MCF 10A (cell line): ENCODE data around the gene LMX1B. TPM values are rescaled to one million over a fixed set of nuclear protein-coding genes. Genes with fewer than 3 reads are reported as not detected.

Source experiments
- BruUV-seq: library from RNA; stranded (reverse); fragments of 400-500 nt; replicated peaks from 2 replicates; lab custom pipeline; 2021; lab: Mats Ljungman, UMichigan
- CTCF ChIA-PET: fragments of 300-600 bp; sonication (Branson Sonifier 250); formaldehyde crosslinking; extraction: SDS; loops from one replicate; lab custom pipeline; 2021; ENCODE audit warnings: antibody characterized with exemption, inconsistent platforms; lab: Yijun Ruan, JAX
- POLR2A ChIA-PET: fragments of 300-600, 350-650 bp; sonication (Branson Sonifier 250); formaldehyde crosslinking; extraction: SDS; loops from one replicate; lab custom pipeline; 2020; ENCODE audit warnings: antibody characterized with exemption, inconsistent platforms; lab: Yijun Ruan, JAX
- DNase-seq: peaks from one replicate; pipeline ENCODE4 v3.0.0-alpha.2; 2018; ENCODE audit not compliant: unreplicated experiment
- H3K27ac Mint-ChIP-seq: one replicate; pipeline ENCODE4 v1.8.0; 2022; ENCODE audit warnings: mild to moderate bottlenecking, low read depth, mixed read lengths; ENCODE audit not compliant: unreplicated experiment
- H3K27me3 Mint-ChIP-seq: one replicate; pipeline ENCODE4 v1.8.0; 2022; ENCODE audit warnings: mixed read lengths; ENCODE audit not compliant: insufficient read depth, unreplicated experiment
- H3K36me3 Mint-ChIP-seq: one replicate; pipeline ENCODE4 v1.8.0; 2022; ENCODE audit warnings: mild to moderate bottlenecking, moderate library complexity, mixed read lengths; ENCODE audit not compliant: insufficient read depth, unreplicated experiment
- H3K4me1 Mint-ChIP-seq: one replicate; pipeline ENCODE4 v1.8.0; 2022; ENCODE audit warnings: mixed read lengths; ENCODE audit not compliant: insufficient read depth, unreplicated experiment
- H3K4me3 Mint-ChIP-seq: one replicate; pipeline ENCODE4 v1.8.0; 2022; ENCODE audit warnings: mild to moderate bottlenecking, moderate library complexity, mixed read lengths; ENCODE audit not compliant: unreplicated experiment
- H3K9me3 Mint-ChIP-seq: one replicate; pipeline ENCODE4 v1.8.0; 2022; ENCODE audit warnings: mixed read lengths; ENCODE audit not compliant: unreplicated experiment
- CTCF ChIP-seq: fragments of 200-600 bp; IDR thresholded peaks from one replicate; pipeline ENCODE4 v1.8.0; 2022; ENCODE audit warnings: antibody characterized with exemption, mild to moderate bottlenecking; ENCODE audit not compliant: unreplicated experiment
- intact Hi-C: fragments of 100-400 bp; cut with micrococcal nuclease; formaldehyde crosslinking; loops from 2 replicates; pipeline ENCODE4 v1.14.1; 2022
- total RNA-seq: library from RNA; stranded (reverse); gene quantifications from 2 replicates; pipeline ENCODE4 v1.2.3, GENCODE V29; 2022

The LMX1B gene
- total RNA-seq, 1 experiment from 2014 or later: 3.4 TPM

GRCh38 chr9:126699401-126699881, 85.7 kb downstream of the LMX1B start:
- no TSS peak for BruUV-seq
- no peaks in the 10 kb centered on the region for H3K9me3 Mint-ChIP-seq
- CTCF ChIA-PET: interaction anchor here (0.5 to 1.9 kb wide), 4 partner anchors 10 to 83 kb away, joined by 3 to 9 read pairs (median 4); no protein-coding TSS in a partner anchor
- H3K4me1 Mint-ChIP-seq: peaks cover 3% of the 10 kb centered on the region
- no peak for TF ChIP-seq CTCF
- POLR2A ChIA-PET: interaction anchor here (1.0 kb wide), 1 partner anchor 15 kb away, joined by 3 read pairs; no protein-coding TSS in a partner anchor
- no peaks in the 10 kb centered on the region for H3K36me3 Mint-ChIP-seq
- no peak overlapping the region for H3K27ac Mint-ChIP-seq
- H3K27me3 Mint-ChIP-seq: no peaks in the 10 kb centered on the region
- DNase-seq: no peak
- intact Hi-C loops: no loop called here
- no peak overlapping the region for H3K4me3 Mint-ChIP-seq

GRCh38 chr9:126700296-126700695, 86.6 kb downstream of the LMX1B start:
- POLR2A ChIA-PET: interaction anchor here (1.0 kb wide), 1 partner anchor 14 kb away, joined by 3 read pairs; no protein-coding TSS in a partner anchor
- no peak for DNase-seq
- Mint-ChIP-seq H3K27ac (no peak overlapping the region), H3K9me3 (no peaks in the 10 kb centered on the region), H3K36me3 (no peaks in the 10 kb centered on the region), H3K4me1 (peaks cover 9% of the 10 kb centered on the region), H3K27me3 (no peaks in the 10 kb centered on the region), H3K4me3 (no peak overlapping the region)
- no TSS peak for BruUV-seq
- CTCF ChIA-PET: interaction anchor here (0.6 to 1.9 kb wide), 3 partner anchors 45 to 81 kb away, joined by 3 to 9 read pairs (median 3); no protein-coding TSS in a partner anchor
- intact Hi-C loops: no loop called here
- no peak for TF ChIP-seq CTCF

DNA sequence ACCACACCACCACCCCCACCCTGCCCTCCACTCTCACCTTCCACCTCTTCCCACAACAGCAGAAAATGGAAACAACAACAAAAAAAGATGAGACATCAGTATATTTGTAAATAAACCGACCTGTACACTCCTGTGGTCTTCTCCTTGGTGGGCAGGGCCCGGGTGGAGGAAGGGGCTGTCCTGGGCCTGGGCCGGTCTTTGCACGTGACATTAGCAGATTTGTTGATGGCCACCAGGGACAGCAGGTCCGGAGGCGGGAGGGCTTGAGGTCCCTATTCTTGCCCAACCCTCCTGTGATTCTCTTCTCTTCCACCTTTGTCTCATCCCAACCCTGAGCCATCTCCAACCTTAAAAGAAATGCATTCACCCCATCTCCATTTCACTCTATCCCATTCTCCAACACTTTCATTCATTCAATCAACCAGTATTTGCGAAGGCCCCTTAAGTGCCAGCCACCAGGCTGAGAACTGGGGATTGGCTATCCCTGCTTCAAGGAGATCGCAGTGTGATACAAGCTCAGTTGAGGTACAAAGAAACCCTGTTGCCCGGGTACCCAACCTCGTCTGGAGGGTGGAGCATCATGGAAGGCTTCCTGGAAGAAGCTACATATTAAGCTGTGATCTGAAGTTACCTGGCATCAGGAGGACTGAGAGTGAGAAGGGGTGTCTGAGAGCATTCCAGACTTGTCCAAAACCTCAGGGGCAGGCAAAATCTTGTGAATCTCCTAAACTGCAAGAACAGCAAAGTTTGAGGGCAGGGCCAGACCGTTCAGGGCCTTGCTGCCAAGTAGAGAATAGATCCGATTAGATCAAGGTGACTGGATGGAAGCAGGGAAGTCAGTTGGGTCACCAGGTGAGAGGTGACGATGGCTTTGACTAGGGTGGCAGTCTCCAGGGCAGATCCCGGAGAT, 87.4 kb downstream of the LMX1B start:
- no peak overlapping the region for H3K4me3 Mint-ChIP-seq

More for the DNA sequence above, 87.4 kb downstream of the LMX1B start:
- POLR2A ChIA-PET: no interaction called here
- CTCF ChIA-PET: interaction anchor here (0.6 to 8.2 kb wide), 5 partner anchors 11 to 80 kb away, joined by 3 to 358 read pairs (median 6); no protein-coding TSS in a partner anchor
- intact Hi-C loops: no loop called here
- H3K9me3 Mint-ChIP-seq: no peaks in the 10 kb centered on the region
- H3K27ac Mint-ChIP-seq: peak overlapping the region; percentile 33
- H3K27me3 Mint-ChIP-seq: no peaks in the 10 kb centered on the region
- no peak for DNase-seq
- no TSS peak for BruUV-seq
- H3K4me1 Mint-ChIP-seq: peaks cover 12% of the 10 kb centered on the region
- H3K36me3 Mint-ChIP-seq: no peaks in the 10 kb centered on the region
- no peak for TF ChIP-seq CTCF
